Fibroblast of skin of right quadriceps (primary cell): ENCODE results near the gene KCNAB1.
A peak's percentile ranks its signal among the peaks of the same experiment; 100 is the strongest.
"Not testable (repeated sequence)": the region's sequence is repeated elsewhere in the genome, so short reads cannot be mapped to it uniquely, and the experiment has no call there.

ENCODE experiments used
- DNase-seq: peaks from one replicate; pipeline ENCODE4 v3.0.0-alpha.2; 2013

KCNAB1 gene

GRCh38 chr3:156551261-156551660, 430.9 kb downstream of the KCNAB1 start:
- peak; percentile 41 for DNase-seq

DNA sequence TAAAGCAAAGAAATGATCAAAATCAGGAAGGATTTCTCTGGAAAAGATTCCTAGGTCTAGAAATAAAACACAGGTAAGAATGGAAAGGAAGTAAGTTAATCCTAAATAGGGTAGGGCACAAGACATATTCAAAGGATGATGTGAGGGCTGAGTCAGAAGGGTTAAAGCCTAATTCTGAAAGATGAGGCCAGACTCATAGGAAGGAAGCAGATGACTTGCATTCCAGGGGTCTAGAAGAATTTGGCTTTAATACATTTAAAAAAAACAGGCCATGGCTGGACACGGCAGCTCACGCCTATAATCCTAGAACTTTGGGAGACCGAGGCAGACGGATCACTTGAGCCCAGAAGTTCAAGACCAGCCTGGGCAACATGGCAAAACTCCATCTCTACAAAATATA, 431.4 kb downstream of the KCNAB1 start:
- peak; percentile 84 for DNase-seq

- no peak for DNase-seq
These were observed 432.6 kb downstream of the KCNAB1 start for GRCh38 chr3:156552973-156553372.

DNA sequence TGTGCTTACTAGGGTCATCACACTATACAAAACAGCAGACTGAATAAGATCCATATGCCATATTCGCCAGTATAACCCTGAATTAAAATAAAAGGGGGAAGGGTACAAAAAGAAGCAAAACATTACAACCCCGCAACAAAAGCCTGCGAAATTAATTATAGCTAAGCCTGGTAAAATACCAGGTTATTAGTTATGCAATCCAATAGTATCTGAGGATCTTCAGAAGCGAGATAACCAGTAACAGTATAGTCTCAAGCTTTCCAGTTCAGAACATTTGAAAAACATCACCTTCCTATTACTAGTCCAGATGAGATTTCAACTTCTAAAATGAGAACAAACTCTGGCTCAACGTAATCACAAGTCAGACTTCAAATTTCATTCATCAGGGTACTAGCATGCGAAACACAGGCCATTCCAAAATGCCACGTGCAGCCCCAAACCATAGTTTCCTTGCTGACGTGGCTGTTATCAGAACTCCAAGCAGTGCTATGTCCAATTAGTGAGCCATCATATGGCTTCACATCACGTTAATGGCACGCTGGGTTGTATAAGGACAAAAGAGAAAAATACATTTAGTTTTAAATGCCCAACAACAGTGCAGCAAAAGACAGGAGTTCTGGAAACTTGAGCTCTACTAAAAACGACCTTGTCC, 433.5 kb downstream of the KCNAB1 start:
- peak; percentile 82 for DNase-seq

- no peak for DNase-seq
These were observed 434.1 kb downstream of the KCNAB1 start for GRCh38 chr3:156554515-156554841.

DNA sequence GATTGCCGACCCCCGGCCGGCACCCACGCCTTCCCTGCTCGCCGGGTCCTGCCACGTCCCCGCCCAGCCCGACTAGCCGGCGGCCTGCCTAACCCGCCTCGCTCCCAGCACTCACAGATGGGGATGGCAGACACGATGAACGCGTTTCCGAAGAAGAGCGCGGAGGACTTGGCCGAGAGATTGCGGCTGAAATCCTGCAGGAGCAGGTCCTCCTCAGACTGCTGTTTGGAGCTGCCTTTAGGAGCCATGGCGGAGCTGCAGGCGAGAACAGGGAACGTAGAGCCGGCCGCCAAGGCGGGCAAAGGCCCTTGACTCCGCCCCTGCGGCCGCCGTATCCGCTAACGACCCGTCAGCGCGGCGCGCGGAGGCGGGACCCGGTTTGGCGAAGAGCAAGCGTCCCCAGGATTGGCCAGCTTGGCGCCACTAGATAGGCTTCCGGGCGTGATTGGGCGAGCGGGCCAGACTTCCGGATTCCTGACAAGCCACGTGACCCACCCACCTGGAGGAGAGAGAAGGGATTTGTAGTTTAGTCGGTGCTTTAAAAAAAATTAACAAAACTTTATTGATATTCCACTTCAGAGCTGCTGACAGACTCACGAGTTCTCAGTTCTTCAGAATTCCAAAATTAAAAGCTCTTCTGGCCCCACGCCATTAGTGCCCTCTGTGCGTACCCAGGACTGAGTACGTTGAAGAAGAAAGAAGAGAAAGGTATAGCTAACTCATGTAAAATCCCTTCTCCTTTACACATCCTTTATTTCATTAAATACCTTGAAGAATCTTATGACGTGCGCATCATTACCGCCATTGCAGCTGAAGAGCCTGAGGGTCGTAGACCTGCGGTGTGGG, 434.7 kb downstream of the KCNAB1 start, which contains the start of gene SSR3:
Gene SSR3 (minus strand): TSS at position 276 of the 846 bp plus-strand sequence. CDS start 28 bp downstream, at position 248.
- peak; percentile 100 for DNase-seq

DNA sequence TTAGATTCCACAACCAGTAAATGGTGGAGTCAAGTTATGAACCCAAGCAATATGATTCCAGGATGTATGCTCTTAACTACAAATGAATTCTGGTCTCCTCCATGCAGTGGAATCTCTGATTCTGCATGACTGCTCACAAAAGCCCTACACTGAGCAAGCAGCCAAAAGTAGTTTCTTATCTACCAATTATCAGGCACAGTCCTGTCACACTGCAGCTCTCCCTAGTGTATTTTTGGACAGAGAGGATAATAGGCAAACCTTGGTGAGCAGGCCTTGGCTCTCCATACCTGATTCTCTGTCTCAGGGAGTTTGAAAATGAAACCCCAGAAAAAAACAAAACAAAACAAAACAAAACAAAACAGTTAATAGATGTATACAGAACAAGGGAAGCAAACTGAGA, 438.0 kb downstream of the KCNAB1 start:
- no peak for DNase-seq

- DNase-seq = no peak
These were observed 438.9 kb downstream of the KCNAB1 start for GRCh38 chr3:156559321-156559720.

- DNase-seq = no peak
These were observed 441.2 kb downstream of the KCNAB1 start for GRCh38 chr3:156561533-156561932.

GRCh38 chr3:156562486-156562885, 442.1 kb downstream of the KCNAB1 start:
- not testable (repeated sequence) for DNase-seq

GRCh38 chr3:156563900-156564682, 443.7 kb downstream of the KCNAB1 start:
- no peak for DNase-seq

- DNase-seq = not testable (repeated sequence)
These were observed 448.6 kb downstream of the KCNAB1 start for GRCh38 chr3:156569016-156569415.

- not testable (repeated sequence) for DNase-seq
These were observed 449.5 kb downstream of the KCNAB1 start for GRCh38 chr3:156569881-156570280.

GRCh38 chr3:156575641-156576040, 455.3 kb downstream of the KCNAB1 start:
- DNase-seq = no peak

DNA sequence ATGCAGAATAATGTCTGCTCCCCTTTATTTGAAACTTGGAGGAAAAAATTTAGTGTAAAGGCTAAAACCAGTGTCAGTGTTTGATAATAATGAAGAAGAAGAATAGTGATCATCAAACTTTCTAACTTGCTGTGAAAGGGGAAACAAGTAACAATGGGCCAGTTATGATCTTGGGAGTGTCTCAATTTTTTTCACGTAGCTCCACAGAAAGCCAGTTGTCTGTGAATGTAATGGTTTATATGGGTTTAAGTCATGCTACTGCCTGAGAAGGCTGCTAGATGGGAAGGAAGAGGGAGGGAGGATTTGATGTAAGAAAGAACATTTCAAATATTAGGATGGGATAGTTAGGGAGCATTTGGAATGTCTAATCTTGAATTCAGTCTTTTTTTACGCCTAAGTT, 455.7 kb downstream of the KCNAB1 start:
- DNase-seq = no peak

DNA sequence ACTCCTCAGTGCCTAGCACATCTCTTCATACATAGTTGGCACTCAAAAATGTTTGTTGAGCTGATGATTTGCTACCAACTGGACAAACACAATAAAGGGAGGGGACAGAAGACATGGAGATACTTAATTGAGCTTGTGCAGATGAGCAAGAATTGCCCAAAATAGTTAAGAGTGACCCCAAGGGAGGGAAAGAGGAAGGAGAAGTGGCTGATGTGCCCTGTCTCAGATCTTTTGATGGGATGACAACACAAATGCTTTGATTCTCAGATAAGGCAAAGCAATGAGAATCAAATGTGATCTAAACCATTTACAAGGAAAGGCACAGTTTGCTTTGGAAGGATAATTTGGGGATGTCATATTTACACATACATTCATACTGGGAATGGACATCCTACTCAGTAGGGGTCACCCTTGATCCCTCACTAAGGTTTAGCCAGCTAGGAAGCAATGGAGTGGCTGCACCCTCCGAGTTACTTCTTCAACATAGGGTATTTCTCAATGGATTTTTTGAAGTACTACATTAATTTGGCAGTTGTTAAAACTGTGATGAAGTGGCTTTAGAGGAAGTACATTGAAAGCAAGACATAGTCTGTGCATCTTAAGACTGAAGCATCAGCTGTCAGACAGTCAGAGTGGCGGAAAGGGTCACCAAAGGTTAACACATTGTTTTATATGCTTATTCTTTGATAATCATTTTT, 456.4 kb downstream of the KCNAB1 start:
- no peak for DNase-seq

DNA sequence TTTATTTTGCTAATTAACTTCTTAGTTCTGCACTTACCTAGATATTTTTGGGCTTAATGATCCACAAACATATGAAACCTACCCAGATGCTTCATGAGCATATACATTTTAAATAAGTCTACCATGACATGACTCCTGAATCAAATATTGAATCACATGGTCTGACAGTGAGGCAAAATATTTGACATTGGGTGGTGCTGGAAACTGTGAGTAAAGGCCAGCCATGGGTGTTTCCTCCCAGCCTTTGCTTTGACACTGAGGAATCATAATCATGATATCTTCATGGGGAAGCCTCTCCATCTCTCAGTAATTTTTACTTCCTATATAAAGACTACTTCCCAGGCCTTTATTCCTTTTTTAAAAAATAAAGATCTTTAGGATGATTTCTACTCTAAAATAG, 457.4 kb downstream of the KCNAB1 start:
- DNase-seq = peak; percentile 13

GRCh38 chr3:156579427-156579851, 459.1 kb downstream of the KCNAB1 start:
- DNase-seq = no peak

DNA sequence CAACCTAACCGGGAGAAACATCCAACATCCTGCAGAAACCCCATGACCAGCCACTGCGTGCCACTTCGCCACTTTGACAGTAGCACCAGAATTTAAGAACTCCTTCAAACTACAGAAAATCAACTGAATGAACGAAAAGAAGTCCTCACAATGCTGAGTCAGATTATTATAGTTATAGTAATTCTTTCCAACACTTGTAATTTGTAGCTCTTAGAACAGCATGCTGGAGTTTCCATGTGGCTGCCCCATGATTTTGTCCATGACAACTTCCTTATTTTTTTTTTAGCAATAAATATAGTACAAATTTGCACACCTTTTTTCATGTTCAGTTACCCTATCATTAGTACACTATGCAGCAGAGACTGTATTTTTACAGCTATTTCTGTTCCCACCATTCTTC, 460.7 kb downstream of the KCNAB1 start:
- no peak for DNase-seq

DNA sequence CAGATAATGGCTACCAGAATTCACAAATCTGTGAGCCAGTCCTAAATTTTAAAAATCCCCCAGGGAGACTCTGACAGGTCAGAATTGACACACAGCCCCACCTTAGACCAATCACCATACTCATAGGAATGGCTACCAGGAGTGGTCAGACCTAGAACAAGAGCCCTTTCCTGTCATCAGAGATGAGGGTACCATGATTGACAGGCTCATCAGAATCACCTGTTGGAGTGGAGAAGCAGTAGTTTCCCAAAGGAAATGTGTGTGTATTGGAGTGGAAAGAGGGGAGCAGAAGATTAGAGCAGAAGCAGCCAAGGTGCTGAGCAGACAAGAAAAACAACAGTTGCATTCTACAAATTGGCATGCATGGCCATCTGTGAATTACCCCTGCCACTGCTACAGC, 461.6 kb downstream of the KCNAB1 start:
- DNase-seq = no peak

- DNase-seq = no peak
These were observed 462.3 kb downstream of the KCNAB1 start for GRCh38 chr3:156582532-156583183.

DNA sequence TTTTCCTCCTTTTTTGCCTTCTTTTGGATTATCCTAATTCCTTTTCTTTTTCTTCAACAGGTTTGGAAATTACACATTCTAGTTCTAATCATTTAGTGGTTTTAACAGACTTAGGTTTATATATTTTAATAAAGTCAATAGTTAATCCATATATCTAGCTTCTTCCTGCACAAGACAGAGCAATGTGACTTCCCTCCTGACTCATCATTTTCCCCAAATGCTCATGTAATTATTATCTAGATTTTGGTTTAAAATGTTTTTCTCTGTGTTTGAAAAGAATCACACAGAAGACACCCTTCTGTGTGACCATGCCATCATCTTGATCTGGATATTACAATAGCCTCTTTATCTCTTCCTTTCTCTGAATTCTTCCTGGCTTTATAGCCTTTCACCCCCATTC, 463.1 kb downstream of the KCNAB1 start:
- DNase-seq = no peak
